Progenitor cell of endocrine pancreas (in vitro differentiated cells): ENCODE data around the gene RCAN1. TPM values are rescaled to one million over a fixed set of nuclear protein-coding genes. Genes with fewer than 3 reads are reported as not detected.
A peak's percentile ranks its signal among the peaks of the same experiment; 100 is the strongest.

Source experiments
- DNase-seq: peaks from one replicate; pipeline ENCODE4 v3.0.0; 2021; ENCODE audit warnings: low spot score; ENCODE audit not compliant: unreplicated experiment
- H3K27ac Mint-ChIP-seq: 2 replicates; pipeline ENCODE4 v1.8.0; 2021; ENCODE audit warnings: mild to moderate bottlenecking, moderate library complexity, mixed read lengths
- H3K27me3 Mint-ChIP-seq: 2 replicates; pipeline ENCODE4 v1.8.0; 2021; ENCODE audit warnings: mixed read lengths
- H3K36me3 Mint-ChIP-seq: 2 replicates; pipeline ENCODE4 v1.8.0; 2022; ENCODE audit warnings: mixed read lengths; ENCODE audit not compliant: insufficient read depth
- H3K4me1 Mint-ChIP-seq: 2 replicates; pipeline ENCODE4 v1.8.0; 2021; ENCODE audit warnings: low read depth, mixed read lengths
- H3K4me3 Mint-ChIP-seq: 2 replicates; pipeline ENCODE4 v1.8.0; 2021; ENCODE audit warnings: low read depth, mild to moderate bottlenecking, moderate library complexity, mixed read lengths
- H3K9me3 Mint-ChIP-seq: 2 replicates; pipeline ENCODE4 v1.8.0; 2021; ENCODE audit warnings: low read depth, mixed read lengths
- CTCF ChIP-seq: fragments of 200-600 bp; sonication (generic); IDR thresholded peaks from one replicate; pipeline ENCODE4 v1.5.0; 2021; ENCODE audit warnings: antibody characterized with exemption, mild to moderate bottlenecking; ENCODE audit not compliant: unreplicated experiment
- total RNA-seq: library from RNA; stranded (reverse); gene quantifications from 2 replicates; pipeline ENCODE4 v1.2.1, GENCODE V29; 2021

The RCAN1 gene
- total RNA-seq, 1 donor from 2014 or later = 11.6 TPM

GRCh38 chr21:34593954-34594531, 20.9 kb downstream of the RCAN1 start:
- H3K4me1 Mint-ChIP-seq = peaks cover 2% of the 10 kb centered on the region
- H3K27me3 Mint-ChIP-seq = no peaks in the 10 kb centered on the region
- H3K9me3 Mint-ChIP-seq = no peaks in the 10 kb centered on the region

DNA sequence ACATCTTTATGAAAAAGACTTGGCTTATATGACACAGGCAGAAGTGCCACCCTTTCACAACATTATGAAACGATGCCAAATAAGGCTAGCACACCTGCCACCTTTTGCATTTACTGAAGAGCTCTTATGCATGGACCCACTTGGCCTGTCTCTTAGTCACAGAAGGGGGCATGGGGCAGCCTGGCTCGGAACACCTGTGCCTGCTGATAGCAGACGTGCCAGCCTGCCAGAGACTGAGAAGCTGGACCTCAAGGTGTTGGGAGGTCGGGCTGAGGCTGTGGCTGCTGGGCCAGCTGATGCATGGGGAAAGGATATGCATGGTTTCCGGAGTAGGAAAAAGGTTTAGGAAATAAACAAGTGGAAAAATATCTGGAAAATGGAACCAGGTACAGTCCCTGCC, 21.5 kb downstream of the RCAN1 start:
- no peaks in the 10 kb centered on the region for H3K27me3 Mint-ChIP-seq
- TF ChIP-seq CTCF = no peak

More at GRCh38 chr21:34593954-34594531, 20.9 kb downstream of the RCAN1 start:
- no peak for TF ChIP-seq CTCF
- Mint-ChIP-seq H3K4me3 (no peak overlapping the region), H3K27ac (no peak overlapping the region), H3K36me3 (no peaks in the 10 kb centered on the region)
- DNase-seq = no peak

DNA sequence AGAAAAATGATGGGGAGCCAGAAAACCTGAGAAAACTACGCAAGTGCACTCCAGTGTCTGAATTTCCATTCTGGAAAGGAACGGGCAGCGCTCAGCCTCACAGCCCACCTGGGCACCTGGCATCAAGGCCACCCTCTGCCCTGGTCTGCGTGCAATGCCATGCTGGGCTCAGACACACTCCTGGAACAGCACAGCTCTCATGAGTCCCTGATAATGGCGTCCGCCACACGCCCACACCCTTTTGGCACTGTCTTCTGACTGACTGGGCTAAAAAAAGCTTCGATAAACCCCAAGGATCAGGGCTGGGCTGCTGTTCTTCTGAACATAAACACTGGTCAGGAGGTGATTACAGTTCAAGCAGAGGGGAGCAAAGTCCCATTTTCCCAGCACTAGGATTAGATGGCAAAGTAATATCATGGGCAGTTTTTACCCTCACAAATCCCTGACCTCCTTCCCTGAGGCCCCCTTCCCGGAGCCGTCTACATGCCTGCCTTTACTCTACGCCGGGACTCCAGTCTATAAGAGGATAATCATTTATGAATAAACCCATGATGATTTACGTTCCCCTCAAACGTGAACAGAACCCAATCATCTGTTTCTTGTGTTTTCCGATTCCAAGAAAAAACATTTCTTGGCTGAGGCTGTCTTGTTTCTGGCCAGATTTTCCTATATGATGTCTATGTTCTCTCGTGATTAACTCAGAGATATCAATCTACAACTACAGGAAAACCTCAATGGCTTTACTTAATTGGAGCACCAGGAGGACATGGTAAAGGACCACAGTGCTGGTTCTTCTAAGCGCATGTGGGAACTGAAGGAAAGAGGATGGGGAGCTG, 22.6 kb downstream of the RCAN1 start:
- Mint-ChIP-seq H3K36me3 (peaks cover 2% of the 10 kb centered on the region), H3K4me3 (no peak overlapping the region), H3K9me3 (peaks cover 13% of the 10 kb centered on the region), H3K27me3 (no peaks in the 10 kb centered on the region), H3K27ac (no peak overlapping the region), H3K4me1 (peaks cover 2% of the 10 kb centered on the region)
- no peak for DNase-seq
- TF ChIP-seq CTCF = no peak

More for the DNA sequence above, 21.5 kb downstream of the RCAN1 start:
- peaks cover 2% of the 10 kb centered on the region for H3K4me1 Mint-ChIP-seq
- no peak for DNase-seq
- H3K36me3 Mint-ChIP-seq = no peaks in the 10 kb centered on the region
- H3K4me3 Mint-ChIP-seq = no peak overlapping the region
- H3K27ac Mint-ChIP-seq = no peak overlapping the region
- H3K9me3 Mint-ChIP-seq = peaks cover 4% of the 10 kb centered on the region

DNA sequence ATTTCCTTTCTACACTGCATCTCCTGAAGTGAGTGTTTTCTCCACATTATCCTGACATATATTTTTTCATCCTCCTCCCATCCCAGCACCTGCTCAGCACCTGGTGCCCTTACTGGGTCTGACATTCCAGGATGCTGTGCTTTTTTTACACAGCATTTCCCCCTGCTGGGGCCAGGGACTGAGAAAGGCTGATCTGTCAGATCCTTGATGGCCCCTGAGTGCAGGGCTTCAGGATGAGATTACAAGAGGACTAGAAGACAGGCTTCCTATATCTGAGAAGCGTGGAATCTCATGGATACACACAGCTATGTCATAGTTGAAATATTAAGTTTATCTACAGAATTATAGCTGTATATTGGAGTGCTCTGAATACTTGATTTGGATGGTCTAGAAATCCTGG, 24.4 kb downstream of the RCAN1 start:
- H3K4me1 Mint-ChIP-seq = peaks cover 2% of the 10 kb centered on the region
- no peak overlapping the region for H3K4me3 Mint-ChIP-seq
- H3K36me3 Mint-ChIP-seq = peaks cover 3% of the 10 kb centered on the region
- no peak overlapping the region for H3K27ac Mint-ChIP-seq
- H3K9me3 Mint-ChIP-seq = peaks cover 16% of the 10 kb centered on the region
- no peaks in the 10 kb centered on the region for H3K27me3 Mint-ChIP-seq
- TF ChIP-seq CTCF = no peak
- DNase-seq = no peak

DNA sequence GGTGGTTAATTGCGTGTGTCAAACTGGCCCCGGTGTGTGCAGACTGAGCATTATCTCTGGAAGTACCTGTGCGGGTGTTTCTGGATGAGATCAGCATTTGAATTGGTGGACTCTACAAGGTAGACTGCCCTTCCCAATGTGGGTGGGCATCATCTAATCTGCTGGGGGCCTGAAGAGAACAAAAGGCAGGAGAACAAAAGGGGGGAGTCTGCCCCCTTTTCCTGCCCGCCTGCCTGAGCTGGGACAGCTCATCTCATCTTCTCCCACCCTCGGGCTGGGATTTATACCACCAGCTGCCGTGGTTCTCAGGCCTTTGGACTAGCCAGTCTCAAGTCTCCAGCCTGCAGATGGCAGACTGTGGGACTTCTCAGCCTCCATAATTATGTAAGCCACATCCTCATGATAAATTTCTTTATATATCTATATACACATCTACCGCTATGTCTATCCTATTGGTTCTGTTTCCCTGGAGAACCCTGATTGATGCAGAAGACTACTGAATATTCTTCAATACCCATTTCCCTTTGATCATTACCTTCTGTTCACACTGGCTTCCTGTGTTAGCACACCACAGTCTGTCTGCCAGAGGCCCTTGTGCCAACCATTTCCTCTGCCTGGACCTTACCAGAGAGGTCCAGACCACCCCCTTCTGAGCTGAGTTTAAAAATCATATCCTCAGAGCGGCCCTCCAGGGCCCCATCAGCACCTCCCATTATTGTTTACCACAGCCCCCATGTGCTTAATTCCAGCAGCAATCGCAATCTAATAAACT, 25.2 kb downstream of the RCAN1 start:
- Mint-ChIP-seq H3K4me3 (no peak overlapping the region), H3K27ac (peak overlapping the region; percentile 51), H3K4me1 (peaks cover 2% of the 10 kb centered on the region), H3K9me3 (peaks cover 16% of the 10 kb centered on the region), H3K36me3 (peaks cover 3% of the 10 kb centered on the region), H3K27me3 (no peaks in the 10 kb centered on the region)
- TF ChIP-seq CTCF = no peak
- no peak for DNase-seq
